ENCODE results near the gene CTTNBP2NL.

DNA sequence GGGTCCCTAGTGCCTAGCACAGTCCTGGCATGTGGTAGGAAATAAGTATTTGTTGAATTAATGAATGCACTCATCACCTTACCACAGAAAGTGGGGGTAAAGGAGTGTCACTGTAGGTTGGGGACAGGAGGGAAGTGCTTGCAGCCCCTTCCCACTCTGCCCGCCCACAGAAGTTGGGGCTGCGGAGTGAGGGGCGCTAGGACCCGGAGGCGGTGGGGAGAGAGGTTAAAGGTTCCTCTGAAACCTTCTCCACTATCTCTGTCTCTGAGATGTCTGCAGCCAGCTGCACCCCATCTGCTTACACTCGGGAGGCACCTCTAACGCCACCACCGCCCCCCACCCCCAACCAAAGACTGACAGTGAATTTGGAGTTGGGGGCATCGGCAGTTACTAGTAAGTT is 111.3 kb downstream of the CTTNBP2NL start:
- TF ChIP-seq FOXM1 (IDR thresholded peaks at IDR 0.05; ENCODE audit: borderline replicate concordance), result no peak
- TF ChIP-seq NFRKB (IDR thresholded peaks at IDR 0.05), result no peak
- no peak for TF ChIP-seq SP1 (IDR thresholded peaks at IDR 0.05)
- no peak for TF ChIP-seq LEF1 (IDR thresholded peaks at IDR 0.05; ENCODE audit: borderline replicate concordance)

All from HEK293T (cell line).